GM12873 (cell line): Measurements from ENCODE around the gene TBCA.

Experiments
- TF ChIP-seq, protein P1 (sequence below): IDR thresholded peaks from 2 replicates; pipeline ENCODE4 v1.5.1; 2012; ENCODE audit warnings: low read depth, mild to moderate bottlenecking, moderate library complexity, low read length, control low read depth; ENCODE audit not compliant: insufficient read depth; ENCODE audit errors: missing control alignments

Gene TBCA

GRCh38 chr5:77778881-77779438 lies 2.8 kb upstream of the TBCA start:
- TF ChIP-seq, protein P1, sequence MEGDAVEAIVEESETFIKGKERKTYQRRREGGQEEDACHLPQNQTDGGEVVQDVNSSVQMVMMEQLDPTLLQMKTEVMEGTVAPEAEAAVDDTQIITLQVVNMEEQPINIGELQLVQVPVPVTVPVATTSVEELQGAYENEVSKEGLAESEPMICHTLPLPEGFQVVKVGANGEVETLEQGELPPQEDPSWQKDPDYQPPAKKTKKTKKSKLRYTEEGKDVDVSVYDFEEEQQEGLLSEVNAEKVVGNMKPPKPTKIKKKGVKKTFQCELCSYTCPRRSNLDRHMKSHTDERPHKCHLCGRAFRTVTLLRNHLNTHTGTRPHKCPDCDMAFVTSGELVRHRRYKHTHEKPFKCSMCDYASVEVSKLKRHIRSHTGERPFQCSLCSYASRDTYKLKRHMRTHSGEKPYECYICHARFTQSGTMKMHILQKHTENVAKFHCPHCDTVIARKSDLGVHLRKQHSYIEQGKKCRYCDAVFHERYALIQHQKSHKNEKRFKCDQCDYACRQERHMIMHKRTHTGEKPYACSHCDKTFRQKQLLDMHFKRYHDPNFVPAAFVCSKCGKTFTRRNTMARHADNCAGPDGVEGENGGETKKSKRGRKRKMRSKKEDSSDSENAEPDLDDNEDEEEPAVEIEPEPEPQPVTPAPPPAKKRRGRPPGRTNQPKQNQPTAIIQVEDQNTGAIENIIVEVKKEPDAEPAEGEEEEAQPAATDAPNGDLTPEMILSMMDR: no peak

DNA sequence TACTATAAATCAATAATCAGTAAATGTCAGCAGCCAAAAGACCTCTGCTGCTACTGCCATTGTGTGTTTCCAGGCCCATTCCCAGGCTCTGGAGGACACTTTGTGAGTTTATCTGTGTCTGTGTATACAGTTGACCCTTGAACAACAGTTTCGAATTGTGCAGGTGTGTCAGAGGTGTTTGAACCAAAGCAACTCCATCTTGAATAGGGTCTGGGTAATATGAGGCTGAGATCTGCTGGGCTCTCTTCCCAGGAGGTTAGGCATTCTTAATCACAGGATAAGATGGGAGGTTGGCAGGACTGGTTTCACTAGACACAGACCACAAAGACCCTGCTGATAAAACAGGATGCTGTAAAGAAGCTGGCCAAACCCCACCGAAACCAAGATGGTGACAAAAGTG lies 2.3 kb upstream of the TBCA start:
- TF ChIP-seq, protein P1: no peak

- TF ChIP-seq, protein P1: no peak
Observed at GRCh38 chr5:77777911-77778310, 1.8 kb upstream of the TBCA start.

DNA sequence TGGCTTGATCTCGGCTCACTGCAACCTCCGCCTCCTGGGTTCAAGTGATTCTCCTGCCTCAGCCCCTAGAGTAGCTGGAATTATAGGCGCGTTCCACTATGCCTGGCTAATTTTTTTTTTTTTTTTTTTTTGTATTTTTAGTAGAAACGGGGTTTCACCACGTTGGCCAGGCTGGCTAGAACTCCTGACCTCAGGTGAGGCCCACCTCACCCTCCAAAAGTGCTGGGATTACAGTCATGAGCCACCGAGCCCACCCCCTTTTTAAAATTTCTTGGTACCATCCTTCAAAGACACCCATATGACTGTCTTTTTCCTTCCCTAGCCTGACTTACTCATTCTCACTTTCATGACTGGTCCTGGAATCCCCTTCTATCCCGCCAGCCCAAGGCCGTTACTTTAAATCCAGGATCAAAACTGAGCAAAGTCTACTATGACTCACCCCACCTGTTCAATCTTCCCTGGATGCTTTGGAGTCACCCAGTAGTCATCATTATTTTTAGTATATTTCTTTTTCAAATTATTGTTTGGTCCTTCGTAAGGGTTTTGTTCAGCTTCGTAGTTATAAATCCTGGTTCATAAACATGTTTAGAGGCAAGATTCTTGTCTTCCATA lies 1.2 kb upstream of the TBCA start:
- TF ChIP-seq, protein P1: no peak

DNA sequence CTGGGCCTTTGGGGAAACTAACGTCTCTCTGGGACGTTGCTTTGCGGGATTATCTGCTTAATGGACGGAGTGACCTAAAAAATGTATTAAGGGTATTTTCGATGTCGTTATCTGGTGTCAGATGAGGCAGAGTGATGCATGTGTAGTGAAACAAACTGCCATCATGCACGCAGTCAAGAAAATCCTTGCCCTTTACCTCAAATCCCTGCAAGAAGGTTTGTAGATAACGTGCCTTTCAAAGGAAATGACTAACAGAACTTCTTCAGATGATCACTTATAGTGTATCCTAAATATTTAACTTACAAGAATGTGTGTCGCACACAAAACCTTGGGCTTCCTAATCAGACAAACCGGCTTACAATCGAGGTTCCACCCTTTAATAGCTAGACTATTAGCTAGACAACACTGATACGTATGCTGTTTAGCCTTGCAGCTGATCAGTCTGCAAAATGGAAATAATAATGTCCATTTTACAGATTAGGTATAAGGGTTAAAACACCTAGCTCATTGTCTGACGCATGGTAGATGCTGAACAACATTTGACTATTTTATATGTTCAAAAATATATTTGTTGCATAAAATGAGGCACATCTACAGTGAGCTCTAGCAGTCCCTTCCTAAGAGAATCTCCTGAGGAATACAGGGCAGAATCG lies 541 bp upstream of the TBCA start:
- TF ChIP-seq, protein P1: no peak

GRCh38 chr5:77774981-77775789 lies 954 bp downstream of the TBCA start:
- TF ChIP-seq, protein P1: no peak

DNA sequence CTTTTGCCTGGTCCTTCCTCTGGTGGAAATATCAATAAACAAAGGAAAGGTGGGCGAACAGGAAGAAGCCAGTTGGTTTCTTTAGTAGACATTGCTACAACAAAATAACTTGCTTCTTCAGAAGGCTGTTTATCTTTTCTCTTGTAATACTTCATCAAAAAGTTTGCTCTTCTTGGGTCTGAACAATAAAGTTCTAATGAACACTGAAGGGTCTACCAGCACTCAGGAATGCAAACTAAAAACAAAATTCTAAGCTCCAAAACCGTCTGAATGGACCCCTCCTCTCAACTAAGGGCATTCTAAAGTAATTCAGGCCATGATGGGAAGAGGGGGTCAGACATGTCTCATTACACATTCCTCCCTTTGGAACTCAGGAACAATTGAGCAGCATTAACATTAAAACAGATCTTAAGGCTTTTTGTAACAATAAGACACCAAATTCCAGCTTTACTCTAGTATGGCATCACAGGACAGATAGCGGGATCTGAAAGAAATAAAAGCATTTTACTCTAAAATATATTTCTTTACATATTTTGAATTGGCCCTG lies 2.3 kb downstream of the TBCA start:
- TF ChIP-seq, protein P1: no peak
